ENCODE measurements around the gene DNASE1. TPM values are rescaled to one million over a fixed set of nuclear protein-coding genes. Genes with fewer than 3 reads are reported as not detected.
A peak's percentile ranks its signal among the peaks of the same experiment; 100 is the strongest.

The DNASE1 gene
- total RNA-seq, 1 donor from 2014 or later: 6.8 TPM

GRCh38 chr16:3673676-3674377 lies 19.3 kb downstream of the DNASE1 start:
- peak; percentile 18 for FAIRE-seq
- no peak for TF ChIP-seq CTCF (IDR thresholded peaks at IDR 0.05; ENCODE audit: insufficient read depth, low read length, severe bottlenecking)
- Histone ChIP-seq H3K36me3 (ENCODE audit: control insufficient read depth, insufficient read depth, low read length) (peaks cover 37% of the 10 kb centered on the region), H3K4me3 (ENCODE audit: low read depth, low read length) (no peak overlapping the region), H3K27me3 (ENCODE audit: control insufficient read depth, insufficient read depth, low read length) (no peaks in the 10 kb centered on the region)
- no peak for DNase-seq (ENCODE audit: low read depth)

GRCh38 chr16:3674513-3675295 lies 20.2 kb downstream of the DNASE1 start:
- DNase-seq (ENCODE audit: low read depth) (no peak), FAIRE-seq (no peak)
- no peak overlapping the region for H3K4me3 ChIP-seq (ENCODE audit: low read depth, low read length)
- H3K36me3 ChIP-seq (ENCODE audit: control insufficient read depth, insufficient read depth, low read length): peaks cover 35% of the 10 kb centered on the region
- no peaks in the 10 kb centered on the region for H3K27me3 ChIP-seq (ENCODE audit: control insufficient read depth, insufficient read depth, low read length)
- TF ChIP-seq CTCF (IDR thresholded peaks at IDR 0.05; ENCODE audit: insufficient read depth, low read length, severe bottlenecking): no peak

- FAIRE-seq (no peak), DNase-seq (ENCODE audit: low read depth) (no peak)
- TF ChIP-seq CTCF (IDR thresholded peaks at IDR 0.05; ENCODE audit: insufficient read depth, low read length, severe bottlenecking): no peak
- no peaks in the 10 kb centered on the region for H3K27me3 ChIP-seq (ENCODE audit: control insufficient read depth, insufficient read depth, low read length)
- H3K36me3 ChIP-seq (ENCODE audit: control insufficient read depth, insufficient read depth, low read length): peaks cover 37% of the 10 kb centered on the region
- no peak overlapping the region for H3K4me3 ChIP-seq (ENCODE audit: low read depth, low read length)
Measured at GRCh38 chr16:3675601-3676130, 21.2 kb downstream of the DNASE1 start.

GRCh38 chr16:3677994-3678393 lies 23.5 kb downstream of the DNASE1 start:
- DNase-seq (ENCODE audit: low read depth) (no peak), FAIRE-seq (no peak)
- peaks cover 32% of the 10 kb centered on the region for H3K36me3 ChIP-seq (ENCODE audit: control insufficient read depth, insufficient read depth, low read length)
- no peaks in the 10 kb centered on the region for H3K27me3 ChIP-seq (ENCODE audit: control insufficient read depth, insufficient read depth, low read length)
- no peak overlapping the region for H3K4me3 ChIP-seq (ENCODE audit: low read depth, low read length)
- no peak for TF ChIP-seq CTCF (IDR thresholded peaks at IDR 0.05; ENCODE audit: insufficient read depth, low read length, severe bottlenecking)

- H3K27me3 ChIP-seq (ENCODE audit: control insufficient read depth, insufficient read depth, low read length): no peaks in the 10 kb centered on the region
- no peak for FAIRE-seq
- H3K4me3 ChIP-seq (ENCODE audit: low read depth, low read length): no peak overlapping the region
- no peak for TF ChIP-seq CTCF (IDR thresholded peaks at IDR 0.05; ENCODE audit: insufficient read depth, low read length, severe bottlenecking)
- peaks cover 20% of the 10 kb centered on the region for H3K36me3 ChIP-seq (ENCODE audit: control insufficient read depth, insufficient read depth, low read length)
- DNase-seq (ENCODE audit: low read depth): no peak
Measured at GRCh38 chr16:3681206-3681605, 26.7 kb downstream of the DNASE1 start.
